ENCODE results near the gene RDH11.

The RDH11 gene

DNA sequence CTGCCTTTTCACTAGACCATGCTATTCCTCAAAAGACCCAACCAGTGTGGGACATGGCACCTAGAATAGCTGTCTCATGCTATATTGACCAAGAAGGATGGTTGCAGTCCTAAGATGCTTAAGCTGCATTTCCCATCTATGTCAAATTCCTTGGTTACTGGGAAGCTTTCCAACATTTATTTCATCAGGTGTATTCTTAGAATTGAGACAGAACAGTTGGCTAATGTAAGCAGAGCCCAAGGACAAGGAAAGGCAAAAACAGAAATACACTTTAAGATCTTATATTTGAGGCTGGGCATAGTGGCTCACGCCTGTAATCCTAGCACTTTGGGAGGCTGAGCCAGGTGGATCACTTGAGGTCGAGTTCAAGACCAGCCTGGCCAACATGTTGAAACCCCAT, 51.1 kb downstream of the RDH11 start:
- TF ChIP-seq, protein P1, sequence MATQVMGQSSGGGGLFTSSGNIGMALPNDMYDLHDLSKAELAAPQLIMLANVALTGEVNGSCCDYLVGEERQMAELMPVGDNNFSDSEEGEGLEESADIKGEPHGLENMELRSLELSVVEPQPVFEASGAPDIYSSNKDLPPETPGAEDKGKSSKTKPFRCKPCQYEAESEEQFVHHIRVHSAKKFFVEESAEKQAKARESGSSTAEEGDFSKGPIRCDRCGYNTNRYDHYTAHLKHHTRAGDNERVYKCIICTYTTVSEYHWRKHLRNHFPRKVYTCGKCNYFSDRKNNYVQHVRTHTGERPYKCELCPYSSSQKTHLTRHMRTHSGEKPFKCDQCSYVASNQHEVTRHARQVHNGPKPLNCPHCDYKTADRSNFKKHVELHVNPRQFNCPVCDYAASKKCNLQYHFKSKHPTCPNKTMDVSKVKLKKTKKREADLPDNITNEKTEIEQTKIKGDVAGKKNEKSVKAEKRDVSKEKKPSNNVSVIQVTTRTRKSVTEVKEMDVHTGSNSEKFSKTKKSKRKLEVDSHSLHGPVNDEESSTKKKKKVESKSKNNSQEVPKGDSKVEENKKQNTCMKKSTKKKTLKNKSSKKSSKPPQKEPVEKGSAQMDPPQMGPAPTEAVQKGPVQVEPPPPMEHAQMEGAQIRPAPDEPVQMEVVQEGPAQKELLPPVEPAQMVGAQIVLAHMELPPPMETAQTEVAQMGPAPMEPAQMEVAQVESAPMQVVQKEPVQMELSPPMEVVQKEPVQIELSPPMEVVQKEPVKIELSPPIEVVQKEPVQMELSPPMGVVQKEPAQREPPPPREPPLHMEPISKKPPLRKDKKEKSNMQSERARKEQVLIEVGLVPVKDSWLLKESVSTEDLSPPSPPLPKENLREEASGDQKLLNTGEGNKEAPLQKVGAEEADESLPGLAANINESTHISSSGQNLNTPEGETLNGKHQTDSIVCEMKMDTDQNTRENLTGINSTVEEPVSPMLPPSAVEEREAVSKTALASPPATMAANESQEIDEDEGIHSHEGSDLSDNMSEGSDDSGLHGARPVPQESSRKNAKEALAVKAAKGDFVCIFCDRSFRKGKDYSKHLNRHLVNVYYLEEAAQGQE (IDR thresholded peaks at IDR 0.05; ENCODE audit: insufficient read depth in 1 of 2, low read depth in 2 of 2, low read length in 2 of 2): no peak
- no peak for TF ChIP-seq TAF1 (IDR thresholded peaks at IDR 0.05; ENCODE audit: borderline replicate concordance, insufficient read depth, low read length)
- no peak for TF ChIP-seq SIN3A (IDR thresholded peaks at IDR 0.05; ENCODE audit: borderline replicate concordance, insufficient read depth, low read length)
- TF ChIP-seq POLR2AphosphoS5 (IDR thresholded peaks at IDR 0.05; ENCODE audit: low read depth, low read length): no peak
- TF ChIP-seq FOXP2 (optimal IDR thresholded peaks at IDR 0.05; ENCODE audit: borderline replicate concordance, extremely low read depth, extremely low read length, insufficient read depth): no peak

DNA sequence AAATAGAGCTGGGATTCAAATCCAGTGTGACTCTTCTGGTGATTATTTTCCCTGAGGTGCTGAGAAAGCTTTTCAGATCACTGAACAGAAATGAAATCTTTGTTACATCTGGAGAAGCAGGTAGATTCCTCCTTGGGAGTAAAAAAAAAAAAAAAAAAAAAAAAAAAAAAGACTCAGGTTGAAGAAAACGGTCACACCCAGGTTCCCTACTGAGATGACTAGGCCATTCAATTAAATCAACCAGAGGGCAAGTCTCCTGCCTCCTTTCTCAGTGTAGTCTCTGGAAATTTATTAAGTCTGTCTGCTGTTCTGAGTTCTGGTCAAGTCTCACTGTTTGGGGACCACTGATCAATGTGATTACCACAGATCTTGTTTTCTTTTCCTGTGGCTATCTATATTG, 51.9 kb downstream of the RDH11 start:
- TF ChIP-seq, protein P1 (IDR thresholded peaks at IDR 0.05; ENCODE audit: insufficient read depth in 1 of 2, low read depth in 2 of 2, low read length in 2 of 2): no peak
- TF ChIP-seq FOXP2 (optimal IDR thresholded peaks at IDR 0.05; ENCODE audit: borderline replicate concordance, extremely low read depth, extremely low read length, insufficient read depth): no peak
- no peak for TF ChIP-seq TAF1 (IDR thresholded peaks at IDR 0.05; ENCODE audit: borderline replicate concordance, insufficient read depth, low read length)
- TF ChIP-seq POLR2AphosphoS5 (IDR thresholded peaks at IDR 0.05; ENCODE audit: low read depth, low read length): no peak
- no peak for TF ChIP-seq SIN3A (IDR thresholded peaks at IDR 0.05; ENCODE audit: borderline replicate concordance, insufficient read depth, low read length)

DNA sequence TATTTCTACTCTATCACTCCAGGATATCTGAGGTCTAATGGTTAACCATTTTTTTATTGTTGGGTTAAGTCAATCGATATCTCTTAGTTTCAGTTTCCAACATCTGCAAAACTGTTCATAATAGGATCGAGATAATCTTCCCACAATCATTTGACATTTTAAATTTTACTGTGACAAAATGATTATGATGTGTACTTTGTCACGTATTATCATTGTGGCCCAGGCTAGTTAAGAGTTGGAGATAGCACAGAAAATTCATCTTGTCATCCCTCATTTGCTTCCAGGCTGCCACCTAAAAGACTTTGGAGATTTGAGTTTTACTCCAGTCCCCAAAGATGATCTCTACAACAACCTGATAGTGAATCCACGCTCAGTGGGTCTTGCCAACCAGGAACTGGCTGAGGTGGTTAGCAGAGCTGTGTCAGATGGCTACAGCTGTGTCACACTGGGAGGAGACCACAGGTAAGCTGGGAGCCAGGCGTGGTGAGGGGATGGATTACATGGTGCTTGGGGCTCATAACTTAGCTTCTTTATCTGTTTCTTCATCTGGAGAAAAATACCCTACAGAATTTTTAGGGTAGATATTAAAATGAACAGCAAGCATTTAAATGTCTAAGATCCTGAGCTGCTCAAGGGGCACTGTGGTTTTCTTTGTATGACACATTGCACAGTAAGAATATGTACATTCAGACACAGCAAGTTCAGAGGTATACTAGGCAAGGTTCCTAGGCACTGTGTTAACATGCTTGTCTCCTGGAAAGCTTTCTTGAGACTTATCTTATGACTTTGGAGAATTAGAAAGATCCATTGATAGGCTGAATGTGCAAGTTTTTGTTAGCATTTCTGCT, 53.4 kb downstream of the RDH11 start:
- TF ChIP-seq TAF1 (IDR thresholded peaks at IDR 0.05; ENCODE audit: borderline replicate concordance, insufficient read depth, low read length) (no peak), SIN3A (IDR thresholded peaks at IDR 0.05; ENCODE audit: borderline replicate concordance, insufficient read depth, low read length) (no peak)

DNA sequence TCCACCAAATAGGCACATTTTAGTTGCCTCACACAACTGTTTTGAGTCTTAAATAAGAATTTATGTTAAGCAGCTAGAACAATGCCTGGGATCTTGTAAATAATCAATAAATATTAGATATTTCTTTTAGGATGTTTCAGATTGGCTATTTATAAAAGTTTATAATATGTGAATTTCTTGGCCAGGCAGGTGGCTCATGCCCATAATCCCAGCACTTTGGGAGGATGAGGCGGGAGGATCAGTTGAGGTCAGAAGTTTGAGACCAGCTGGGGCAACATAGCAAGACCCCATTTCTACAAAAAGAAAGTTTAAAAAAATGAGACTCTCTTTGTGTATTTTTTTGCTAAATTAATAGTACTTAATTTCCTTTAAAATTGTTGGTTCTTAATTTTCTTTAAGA, 54.1 kb downstream of the RDH11 start:
- no peak for TF ChIP-seq FOXP2 (optimal IDR thresholded peaks at IDR 0.05; ENCODE audit: borderline replicate concordance, extremely low read depth, extremely low read length, insufficient read depth)
- no peak for TF ChIP-seq TAF1 (IDR thresholded peaks at IDR 0.05; ENCODE audit: borderline replicate concordance, insufficient read depth, low read length)
- TF ChIP-seq POLR2AphosphoS5 (IDR thresholded peaks at IDR 0.05; ENCODE audit: low read depth, low read length): no peak
- TF ChIP-seq, protein P1 (IDR thresholded peaks at IDR 0.05; ENCODE audit: insufficient read depth in 1 of 2, low read depth in 2 of 2, low read length in 2 of 2): no peak
- no peak for TF ChIP-seq SIN3A (IDR thresholded peaks at IDR 0.05; ENCODE audit: borderline replicate concordance, insufficient read depth, low read length)

DNA sequence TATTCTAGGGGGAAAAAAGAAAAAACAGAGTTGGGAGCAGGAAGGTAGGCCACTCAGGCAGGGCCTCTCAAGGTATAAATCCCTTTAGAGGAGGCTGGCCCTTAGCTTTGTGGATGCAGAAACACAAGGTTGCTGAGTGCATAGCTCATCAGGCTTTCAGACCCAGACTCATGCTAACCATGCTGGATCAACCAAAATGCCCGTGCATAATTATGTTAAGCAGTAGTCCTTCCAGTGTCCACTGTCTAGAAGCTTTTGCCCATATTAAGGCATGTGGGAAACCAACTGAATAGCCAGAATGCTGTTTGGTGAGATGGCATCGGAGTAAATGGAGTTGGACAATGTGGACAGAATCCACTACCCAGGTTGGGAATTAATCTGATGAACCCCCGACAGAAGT, 56.9 kb downstream of the RDH11 start:
- no peak for TF ChIP-seq SIN3A (IDR thresholded peaks at IDR 0.05; ENCODE audit: borderline replicate concordance, insufficient read depth, low read length)
- no peak for TF ChIP-seq TAF1 (IDR thresholded peaks at IDR 0.05; ENCODE audit: borderline replicate concordance, insufficient read depth, low read length)

DNA sequence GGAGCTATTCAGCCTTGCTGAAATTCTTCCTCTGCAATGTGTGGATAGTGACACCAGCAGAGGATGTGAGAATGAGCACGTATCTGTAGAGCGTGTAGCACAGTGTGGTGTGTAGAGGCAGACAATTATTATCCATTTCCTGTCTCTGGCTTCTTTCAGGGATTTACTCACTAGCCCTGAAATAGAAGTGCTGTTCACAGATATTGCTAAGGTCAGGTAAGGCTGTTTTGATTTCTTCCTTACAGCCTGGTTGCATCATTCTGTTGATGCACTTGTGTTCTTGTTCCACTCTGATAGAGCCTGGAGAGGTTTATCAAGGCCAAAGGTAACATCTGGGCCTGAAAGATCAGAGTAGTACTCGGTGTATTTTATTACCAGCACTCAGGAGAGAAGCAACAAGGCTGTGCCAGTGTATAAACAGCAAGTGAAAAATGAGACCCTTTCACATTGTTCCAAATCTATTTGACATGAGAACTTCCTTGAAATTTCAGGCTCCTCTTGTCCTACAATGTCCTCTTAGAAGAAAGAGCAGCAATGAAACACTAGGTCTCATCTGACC, 59.1 kb downstream of the RDH11 start:
- TF ChIP-seq FOXP2 (optimal IDR thresholded peaks at IDR 0.05; ENCODE audit: borderline replicate concordance, extremely low read depth, extremely low read length, insufficient read depth) (no peak), TAF1 (IDR thresholded peaks at IDR 0.05; ENCODE audit: borderline replicate concordance, insufficient read depth, low read length) (no peak), POLR2AphosphoS5 (IDR thresholded peaks at IDR 0.05; ENCODE audit: low read depth, low read length) (no peak), SIN3A (IDR thresholded peaks at IDR 0.05; ENCODE audit: borderline replicate concordance, insufficient read depth, low read length) (no peak)
- TF ChIP-seq, protein P1 (IDR thresholded peaks at IDR 0.05; ENCODE audit: insufficient read depth in 1 of 2, low read depth in 2 of 2, low read length in 2 of 2): no peak
